ENCODE measurements around the gene WLS. TPM values are rescaled to one million over a fixed set of nuclear protein-coding genes. Genes with fewer than 3 reads are reported as not detected.

The WLS gene
- total RNA-seq = 10 to 100 TPM; 47.3 to 81.5 TPM
- polyA plus RNA-seq = 10 to 100 TPM; 29.9 to 56.3 TPM
- long read RNA-seq, donor 1, transcript WLS-201 (12 exons, 2,748 nt) = major isoform, 34 of 92 reads
- long read RNA-seq, donor 1, partial matches to known transcripts = 5 of 92 reads
- long read RNA-seq, donor 1, other reads (novel, unspliced or antisense) = 51 of 92 reads
- long read RNA-seq, donor 2, transcript WLS-201 (12 exons, 2,748 nt) = major isoform, 9 of 28 reads
- long read RNA-seq, donor 2, partial matches to known transcripts = 1 of 28 reads
- long read RNA-seq, donor 2, other reads (novel, unspliced or antisense) = 17 of 28 reads

DNA sequence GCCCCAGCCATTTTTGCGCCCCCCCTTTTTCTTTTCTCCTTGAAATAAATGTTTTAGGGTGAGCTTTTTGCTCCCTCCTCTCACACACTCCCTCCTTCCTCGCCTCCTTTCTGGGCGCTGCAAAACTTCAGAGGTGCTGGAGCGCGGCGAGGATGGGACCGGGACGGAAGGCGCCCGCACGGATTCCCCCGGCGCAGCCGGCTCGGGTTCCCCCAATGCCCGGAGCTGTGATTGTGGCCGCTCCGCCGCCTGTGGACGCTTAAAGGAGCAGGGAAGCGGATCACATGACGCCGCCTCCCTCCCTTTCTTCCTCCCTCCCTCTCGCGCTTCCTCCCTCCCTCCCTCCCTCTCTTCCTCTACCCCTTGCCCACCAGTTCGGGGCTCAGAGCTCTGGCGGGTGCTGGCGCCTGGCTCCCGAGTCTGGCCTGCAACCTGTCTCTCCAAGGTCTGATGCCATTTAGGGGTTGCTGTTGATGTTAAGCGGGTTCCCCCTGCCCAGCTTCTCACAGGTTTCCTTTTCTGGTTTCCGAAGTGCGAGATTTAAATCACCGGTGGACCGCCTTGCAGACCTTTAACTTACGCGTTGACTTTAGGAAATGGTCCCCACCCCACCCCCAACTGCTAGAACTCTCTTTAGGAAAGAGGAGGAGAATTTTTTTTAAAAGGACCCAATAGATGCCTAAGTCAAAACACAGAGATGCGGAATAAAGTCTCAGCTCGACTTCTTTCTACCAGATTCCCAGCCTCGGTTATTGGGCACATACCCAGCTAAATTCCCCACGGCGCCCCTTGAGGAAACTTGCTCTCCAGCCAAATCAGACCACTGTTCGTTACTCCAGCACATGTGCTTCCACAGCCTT, at the start of gene WLS:
Gene WLS (minus strand): TSS at position 235 of the 860 bp plus-strand sequence. CDS start 224 bp downstream, at position 11.
- H3K4me3 ChIP-seq (ENCODE audit: low read length in 2 of 2) = peak within 1 kb of the TSS; percentile 36 to 93
- H3K9me3 ChIP-seq (ENCODE audit: control insufficient read depth, low read length) = no peaks in the 10 kb centered on the region
- no peaks in the 10 kb centered on the region for H3K27me3 ChIP-seq (ENCODE audit: control insufficient read depth in 1 of 2, insufficient read depth in 2 of 2, low read length in 1 of 2)
- H3K27ac ChIP-seq (ENCODE audit: low read depth in 1 of 2, low read length in 2 of 2) = peak within 1 kb of the TSS in 1 of 2 donors; percentile 93
- WGBS, 2 donors = 1% methylated on average over 37 to 42 of the region's 42 CpGs
- no peaks in the 10 kb centered on the region for H3K4me1 ChIP-seq (ENCODE audit: control insufficient read depth in 1 of 2, insufficient read depth in 2 of 2, low read length in 2 of 2)
- intact Hi-C loops (cut with DNase I) = loop anchor here (5.0 to 10.0 kb wide), 6 partner anchors 35 to 152 kb away; no protein-coding TSS in a partner anchor
- no peaks in the 10 kb centered on the region for H3K36me3 ChIP-seq (ENCODE audit: control insufficient read depth in 1 of 2, insufficient read depth in 2 of 2, low read length in 1 of 2)
- ATAC-seq (ENCODE audit: low FRiP score) (peak; percentile 90), DNase-seq (peak; percentile 89 to 92)

DNA sequence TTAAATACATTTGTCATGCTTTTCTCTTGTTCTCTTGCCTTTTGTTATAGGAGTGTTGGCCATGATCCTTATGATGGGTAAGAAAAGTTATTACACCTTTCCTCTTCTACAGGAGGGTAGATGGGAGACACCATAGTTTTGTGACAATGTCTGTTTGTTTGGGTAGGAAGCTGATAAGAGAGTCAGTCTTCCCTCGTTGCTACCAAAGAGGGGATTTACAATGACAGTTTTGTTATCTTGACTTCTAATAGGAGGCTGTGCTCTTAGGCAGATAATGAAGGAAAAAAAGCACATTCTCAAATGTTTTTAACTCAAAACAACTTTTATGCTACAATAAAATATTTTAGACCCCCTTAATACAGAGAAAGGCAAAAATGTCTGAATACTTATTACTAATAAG, 48.0 kb upstream of the WLS start:
- no peaks in the 10 kb centered on the region for H3K9me3 ChIP-seq (ENCODE audit: control insufficient read depth, low read length)
- H3K4me1 ChIP-seq (ENCODE audit: control insufficient read depth in 1 of 2, insufficient read depth in 2 of 2, low read length in 2 of 2) = no peaks in the 10 kb centered on the region
- H3K4me3 ChIP-seq (ENCODE audit: low read length in 2 of 2) = no peak overlapping the region
- no peaks in the 10 kb centered on the region for H3K27me3 ChIP-seq (ENCODE audit: control insufficient read depth in 1 of 2, insufficient read depth in 2 of 2, low read length in 1 of 2)
- H3K36me3 ChIP-seq (ENCODE audit: control insufficient read depth in 1 of 2, insufficient read depth in 2 of 2, low read length in 1 of 2) = no peaks in the 10 kb centered on the region
- no peak overlapping the region for H3K27ac ChIP-seq (ENCODE audit: low read depth in 1 of 2, low read length in 2 of 2)
- intact Hi-C loops (cut with DNase I) = no loop called here
- DNase-seq (no peak), ATAC-seq (ENCODE audit: low FRiP score) (no peak)
- WGBS, 2 donors = 72 to 83% methylated on average over 1 of the region's 1 CpG

DNA sequence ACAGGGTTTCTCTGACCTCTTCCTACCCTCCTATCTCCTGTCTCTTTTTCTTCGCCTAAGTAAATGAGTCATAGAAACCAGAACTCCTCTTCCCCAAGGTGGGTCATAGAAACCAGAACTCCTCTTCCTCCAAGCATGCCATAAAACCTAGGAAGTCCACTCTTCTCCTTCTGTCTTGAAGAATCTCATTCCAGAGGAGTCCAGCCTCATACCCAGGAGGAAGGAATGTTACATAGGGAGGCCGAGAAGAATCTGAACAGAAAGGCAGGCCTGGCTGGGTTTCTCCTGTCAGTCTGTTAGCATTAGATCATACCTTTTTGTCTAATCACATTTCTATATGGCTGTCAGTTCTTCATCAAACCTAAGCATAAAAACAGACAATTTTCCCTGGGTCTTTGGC, 47.5 kb upstream of the WLS start:
- WGBS, 2 donors = 89 to 90% methylated on average over 2 of the region's 2 CpGs
- no peak overlapping the region for H3K4me3 ChIP-seq (ENCODE audit: low read length in 2 of 2)
- H3K9me3 ChIP-seq (ENCODE audit: control insufficient read depth, low read length) = no peaks in the 10 kb centered on the region
- H3K36me3 ChIP-seq (ENCODE audit: control insufficient read depth in 1 of 2, insufficient read depth in 2 of 2, low read length in 1 of 2) = no peaks in the 10 kb centered on the region
- intact Hi-C loops (cut with DNase I) = no loop called here
- H3K4me1 ChIP-seq (ENCODE audit: control insufficient read depth in 1 of 2, insufficient read depth in 2 of 2, low read length in 2 of 2) = no peaks in the 10 kb centered on the region
- no peaks in the 10 kb centered on the region for H3K27me3 ChIP-seq (ENCODE audit: control insufficient read depth in 1 of 2, insufficient read depth in 2 of 2, low read length in 1 of 2)
- DNase-seq (no peak), ATAC-seq (ENCODE audit: low FRiP score) (no peak)
- no peak overlapping the region for H3K27ac ChIP-seq (ENCODE audit: low read depth in 1 of 2, low read length in 2 of 2)

DNA sequence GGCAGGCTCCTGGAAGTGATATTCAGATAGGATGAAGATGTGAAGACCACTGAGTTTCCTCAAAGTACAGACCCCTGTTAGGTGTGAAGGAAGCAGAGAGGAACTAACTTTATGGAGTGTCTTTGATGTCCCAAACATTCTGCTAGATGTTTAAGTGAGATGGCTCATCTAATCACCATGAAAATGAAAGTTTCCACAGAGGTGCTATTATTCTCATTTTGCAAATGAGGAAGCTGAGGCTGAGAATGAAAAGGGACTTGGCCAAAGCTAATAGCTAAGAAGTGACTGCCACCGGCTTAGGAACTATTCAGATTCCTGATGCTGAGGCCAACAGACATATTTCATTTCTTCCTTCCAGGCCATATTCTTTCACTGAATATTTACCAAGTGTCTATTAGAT, 45.9 kb upstream of the WLS start:
- no peaks in the 10 kb centered on the region for H3K36me3 ChIP-seq (ENCODE audit: control insufficient read depth in 1 of 2, insufficient read depth in 2 of 2, low read length in 1 of 2)
- ATAC-seq (ENCODE audit: low FRiP score) (no peak), DNase-seq (no peak)
- no peaks in the 10 kb centered on the region for H3K9me3 ChIP-seq (ENCODE audit: control insufficient read depth, low read length)
- no peaks in the 10 kb centered on the region for H3K4me1 ChIP-seq (ENCODE audit: control insufficient read depth in 1 of 2, insufficient read depth in 2 of 2, low read length in 2 of 2)
- H3K27ac ChIP-seq (ENCODE audit: low read depth in 1 of 2, low read length in 2 of 2) = no peak overlapping the region
- no peak overlapping the region for H3K4me3 ChIP-seq (ENCODE audit: low read length in 2 of 2)
- WGBS, 2 donors = 73 to 84% methylated on average over 1 of the region's 1 CpG
- H3K27me3 ChIP-seq (ENCODE audit: control insufficient read depth in 1 of 2, insufficient read depth in 2 of 2, low read length in 1 of 2) = no peaks in the 10 kb centered on the region
- intact Hi-C loops (cut with DNase I) = no loop called here

DNA sequence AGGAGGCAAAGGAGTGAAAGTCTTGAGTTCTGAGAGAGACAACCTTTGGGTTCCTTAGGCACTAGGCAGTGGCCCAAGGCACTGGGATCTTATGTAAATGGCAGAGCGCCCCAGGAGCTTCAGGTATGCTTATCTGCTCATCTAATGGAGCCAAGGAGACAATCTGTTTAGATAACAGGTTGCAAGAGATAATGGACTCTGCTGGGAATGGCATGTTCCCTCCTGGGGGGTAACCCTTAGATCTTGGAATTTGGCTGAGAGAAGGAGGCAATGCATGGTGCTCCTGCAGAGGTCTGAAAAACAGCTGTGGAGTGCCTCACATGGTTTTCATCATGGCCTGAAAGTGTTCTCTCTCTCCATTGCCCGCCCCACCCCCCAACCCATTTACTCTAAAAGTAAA, 44.1 kb upstream of the WLS start:
- Histone ChIP-seq H3K27me3 (ENCODE audit: control insufficient read depth in 1 of 2, insufficient read depth in 2 of 2, low read length in 1 of 2) (no peaks in the 10 kb centered on the region), H3K9me3 (ENCODE audit: control insufficient read depth, low read length) (no peaks in the 10 kb centered on the region), H3K36me3 (ENCODE audit: control insufficient read depth in 1 of 2, insufficient read depth in 2 of 2, low read length in 1 of 2) (no peaks in the 10 kb centered on the region), H3K4me1 (ENCODE audit: control insufficient read depth in 1 of 2, insufficient read depth in 2 of 2, low read length in 2 of 2) (no peaks in the 10 kb centered on the region), H3K4me3 (ENCODE audit: low read length in 2 of 2) (no peak overlapping the region), H3K27ac (ENCODE audit: low read depth in 1 of 2, low read length in 2 of 2) (no peak overlapping the region)
- WGBS, 2 donors = 83 to 87% methylated on average over 2 of the region's 2 CpGs
- no peak for ATAC-seq (ENCODE audit: low FRiP score)
- DNase-seq = no peak
- intact Hi-C loops (cut with DNase I) = no loop called here

DNA sequence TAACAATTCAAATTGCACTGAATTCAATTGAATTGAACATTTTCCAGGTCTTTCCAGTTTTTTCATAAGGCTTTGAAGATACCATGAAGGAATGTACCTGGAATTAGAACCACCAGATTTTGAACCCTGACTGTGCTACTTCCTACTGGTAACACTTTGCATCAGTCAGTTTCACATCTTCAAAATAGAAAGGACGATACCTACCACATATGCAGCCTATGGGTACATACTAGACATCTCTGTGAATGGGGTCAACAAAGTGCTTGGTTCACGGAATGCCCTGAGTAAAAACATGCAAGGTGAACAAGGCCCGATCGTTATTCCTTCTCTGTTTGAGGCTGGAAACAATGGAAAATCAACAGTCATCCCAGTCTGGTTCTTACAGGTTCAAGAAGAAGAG, 41.2 kb upstream of the WLS start:
- 82 to 90% methylated on average over 4 of the region's 4 CpGs for WGBS, 2 donors
- no peaks in the 10 kb centered on the region for H3K36me3 ChIP-seq (ENCODE audit: control insufficient read depth in 1 of 2, insufficient read depth in 2 of 2, low read length in 1 of 2)
- H3K27ac ChIP-seq (ENCODE audit: low read depth in 1 of 2, low read length in 2 of 2) = no peak overlapping the region
- H3K4me3 ChIP-seq (ENCODE audit: low read length in 2 of 2) = no peak overlapping the region
- H3K9me3 ChIP-seq (ENCODE audit: control insufficient read depth, low read length) = no peaks in the 10 kb centered on the region
- H3K27me3 ChIP-seq (ENCODE audit: control insufficient read depth in 1 of 2, insufficient read depth in 2 of 2, low read length in 1 of 2) = no peaks in the 10 kb centered on the region
- intact Hi-C loops (cut with DNase I) = no loop called here
- no peaks in the 10 kb centered on the region for H3K4me1 ChIP-seq (ENCODE audit: control insufficient read depth in 1 of 2, insufficient read depth in 2 of 2, low read length in 2 of 2)
- ATAC-seq (ENCODE audit: low FRiP score) (no peak), DNase-seq (no peak)

DNA sequence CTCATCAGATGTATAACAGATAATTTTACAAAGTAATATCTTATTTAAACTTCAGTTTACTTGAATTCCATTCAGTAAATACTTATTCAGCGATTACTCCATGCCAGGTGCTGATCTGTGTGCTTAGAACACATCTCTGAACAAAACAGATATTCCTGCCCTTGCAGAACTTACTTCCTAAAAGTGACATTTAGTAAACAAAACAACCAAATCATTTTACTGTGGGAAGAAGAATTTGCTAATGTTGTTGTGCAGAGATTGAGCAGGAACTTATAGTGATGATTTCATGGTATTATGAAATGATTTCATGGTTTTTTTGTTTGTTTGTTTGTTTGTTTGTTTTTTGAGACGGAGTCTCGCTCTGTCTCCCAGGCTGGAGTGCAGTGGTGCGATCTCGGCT, 39.3 kb upstream of the WLS start:
- Histone ChIP-seq H3K27me3 (ENCODE audit: control insufficient read depth in 1 of 2, insufficient read depth in 2 of 2, low read length in 1 of 2) (no peaks in the 10 kb centered on the region), H3K4me1 (ENCODE audit: control insufficient read depth in 1 of 2, insufficient read depth in 2 of 2, low read length in 2 of 2) (no peaks in the 10 kb centered on the region), H3K9me3 (ENCODE audit: control insufficient read depth, low read length) (no peaks in the 10 kb centered on the region), H3K27ac (ENCODE audit: low read depth in 1 of 2, low read length in 2 of 2) (no peak overlapping the region), H3K4me3 (ENCODE audit: low read length in 2 of 2) (no peak overlapping the region), H3K36me3 (ENCODE audit: control insufficient read depth in 1 of 2, insufficient read depth in 2 of 2, low read length in 1 of 2) (no peaks in the 10 kb centered on the region)
- DNase-seq (no peak), ATAC-seq (ENCODE audit: low FRiP score) (no peak)
- intact Hi-C loops (cut with DNase I) = no loop called here
- 84 to 93% methylated on average over 5 of the region's 5 CpGs for WGBS, 2 donors

DNA sequence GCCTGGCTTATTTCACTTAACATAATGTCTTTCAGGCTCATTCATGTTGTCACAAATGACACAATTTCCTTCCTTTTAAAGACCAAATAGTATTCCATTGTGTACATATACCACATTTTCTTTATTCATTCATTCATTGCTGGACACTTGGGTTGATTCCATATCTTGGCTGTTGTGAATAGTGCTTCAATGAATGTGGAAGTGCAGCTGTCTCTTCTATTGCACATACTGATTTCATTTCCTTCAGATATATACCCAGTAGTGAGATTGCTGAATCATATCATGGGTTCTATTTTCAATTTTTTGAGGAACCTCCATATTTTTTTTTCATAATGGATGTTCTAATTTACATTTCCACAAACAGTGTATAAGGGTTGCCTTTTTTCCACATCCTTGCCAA, 38.6 kb upstream of the WLS start:
- Histone ChIP-seq H3K4me3 (ENCODE audit: low read length in 2 of 2) (no peak overlapping the region), H3K4me1 (ENCODE audit: control insufficient read depth in 1 of 2, insufficient read depth in 2 of 2, low read length in 2 of 2) (no peaks in the 10 kb centered on the region), H3K36me3 (ENCODE audit: control insufficient read depth in 1 of 2, insufficient read depth in 2 of 2, low read length in 1 of 2) (no peaks in the 10 kb centered on the region), H3K27me3 (ENCODE audit: control insufficient read depth in 1 of 2, insufficient read depth in 2 of 2, low read length in 1 of 2) (no peaks in the 10 kb centered on the region), H3K9me3 (ENCODE audit: control insufficient read depth, low read length) (no peaks in the 10 kb centered on the region), H3K27ac (ENCODE audit: low read depth in 1 of 2, low read length in 2 of 2) (no peak overlapping the region)
- intact Hi-C loops (cut with DNase I) = no loop called here
- DNase-seq (no peak), ATAC-seq (ENCODE audit: low FRiP score) (no peak)

All from aorta (tissue), 5 donors.